Right lobe of liver (tissue), 6 donors: ENCODE data around the gene TENT4B. TPM values are rescaled to one million over a fixed set of nuclear protein-coding genes. Genes with fewer than 3 reads are reported as not detected.
"Not testable (repeated sequence)": the region's sequence is repeated elsewhere in the genome, so short reads cannot be mapped to it uniquely, and the experiment has no call there.

Experiments
- ATAC-seq, 4 donors: fragments of 200-7000 bp; cut with Tn5 transposase; one replicate each; pipeline ENCODE4 v1.9.1; 2020; ENCODE audit warnings: mild to moderate bottlenecking in 4 of 4, moderate library complexity in 4 of 4
- DNase-seq, 3 donors: peaks; one replicate each; pipeline ENCODE4 v3.0.0-alpha.2; 2020
- H3K27ac ChIP-seq, 3 donors: fragments of 200-600 bp; one replicate each; pipeline ENCODE4 v1.8.0; 2022
- H3K27me3 ChIP-seq, 2 donors: fragments of 200-600 bp; one replicate each; pipeline ENCODE4 v1.8.0; 2022
- H3K36me3 ChIP-seq, 4 donors: fragments of 200-600 bp; sonication (generic) in 1 of 4; one replicate each; pipeline versions ENCODE4 v1.5.1 to v1.8.0; 2017 to 2022; ENCODE audit warnings: control low read depth in 1 of 4
- H3K4me1 ChIP-seq, 4 donors: fragments of 200-600 bp; sonication (generic) in 1 of 4; one replicate each; pipeline versions ENCODE4 v1.5.1 to v1.8.0; 2017 to 2022; ENCODE audit warnings: control low read depth in 1 of 4
- H3K4me3 ChIP-seq, 3 donors: fragments of 200-600 bp; one replicate each; pipeline ENCODE4 v1.8.0; 2022
- H3K9me3 ChIP-seq, 4 donors: fragments of 200-600 bp; sonication (generic) in 1 of 4; one replicate each; pipeline versions ENCODE4 v1.5.1 to v1.8.0; 2017 to 2022; ENCODE audit warnings: control low read depth in 1 of 4
- POLR2A ChIP-seq: fragments of 450-650 bp; IDR thresholded peaks from one replicate; pipeline ENCODE4 v1.6.1; 2017; ENCODE audit warnings: antibody characterized with exemption, mild to moderate bottlenecking
- WGBS: methylation state at CpG from one replicate; pipeline ENCODE4 v1.1.6; 2018; ENCODE audit warnings: low coverage, low lambda C conversion rate; ENCODE audit not compliant: insufficient coverage; ENCODE audit errors: missing lambda C conversion rate; 5-methylcytosine and 5-hydroxymethylcytosine counted together
- intact Hi-C, 2 donors: fragments of 100-400 bp; cut with DNase I; formaldehyde crosslinking; loops; one replicate each; pipeline versions ENCODE4 v1.11.2 to v1.14.1; 2022
- total RNA-seq, 6 experiments: library from RNA; depleted of rRNA in 2 of 6; stranded (reverse); fragments of >200 nt in 2 of 6; fragmentation: NEBNext Ultra II Directional in 3 of 6; extraction: Animal tissue kit (Norgen Biotek cat#: 25700) in 3 of 6; gene quantifications; one replicate each; pipeline versions ENCODE4 v1.1.0 to v1.2.4, GENCODE V29; 2016 to 2023
- TF ChIP-seq, protein P1 (sequence below), 4 donors: fragments of 200-600 bp in 3 of 4; fragments of 450-650 bp in 1 of 4; IDR thresholded peaks; one replicate each; pipeline versions ENCODE4 v1.5.1 to v1.8.0; 2016 to 2022; ENCODE audit warnings: antibody characterized with exemption in 4 of 4, mild to moderate bottlenecking in 2 of 4
- donor health status: DM: no; HTN: yes; CAD: no.
- donor health status: DM: no; HTN: no; CAD: no.
- donor health status: DM: no; HTN: no; CAD: no.
- donor health status: DM: no; HTN: yes; CAD: no.
- donor health status: DM: no; HTN: yes; CAD: no.

The TENT4B gene
- total RNA-seq, 6 experiments from 2014 or later: 7.2 to 13.2 (median 9.3) TPM

- intact Hi-C loops: no loop called here
- Histone ChIP-seq H3K36me3 (no peaks in the 10 kb centered on the region), H3K4me3 (no peak overlapping the region), H3K27ac (no peak overlapping the region), H3K9me3 (no peaks in the 10 kb centered on the region), H3K4me1 (peaks cover 0 to 40% (median 7%) of the 10 kb centered on the region in 4 donors), H3K27me3 (no peaks in the 10 kb centered on the region)
- no peak for TF ChIP-seq POLR2A
- TF ChIP-seq, protein P1, sequence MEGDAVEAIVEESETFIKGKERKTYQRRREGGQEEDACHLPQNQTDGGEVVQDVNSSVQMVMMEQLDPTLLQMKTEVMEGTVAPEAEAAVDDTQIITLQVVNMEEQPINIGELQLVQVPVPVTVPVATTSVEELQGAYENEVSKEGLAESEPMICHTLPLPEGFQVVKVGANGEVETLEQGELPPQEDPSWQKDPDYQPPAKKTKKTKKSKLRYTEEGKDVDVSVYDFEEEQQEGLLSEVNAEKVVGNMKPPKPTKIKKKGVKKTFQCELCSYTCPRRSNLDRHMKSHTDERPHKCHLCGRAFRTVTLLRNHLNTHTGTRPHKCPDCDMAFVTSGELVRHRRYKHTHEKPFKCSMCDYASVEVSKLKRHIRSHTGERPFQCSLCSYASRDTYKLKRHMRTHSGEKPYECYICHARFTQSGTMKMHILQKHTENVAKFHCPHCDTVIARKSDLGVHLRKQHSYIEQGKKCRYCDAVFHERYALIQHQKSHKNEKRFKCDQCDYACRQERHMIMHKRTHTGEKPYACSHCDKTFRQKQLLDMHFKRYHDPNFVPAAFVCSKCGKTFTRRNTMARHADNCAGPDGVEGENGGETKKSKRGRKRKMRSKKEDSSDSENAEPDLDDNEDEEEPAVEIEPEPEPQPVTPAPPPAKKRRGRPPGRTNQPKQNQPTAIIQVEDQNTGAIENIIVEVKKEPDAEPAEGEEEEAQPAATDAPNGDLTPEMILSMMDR (IDR thresholded peaks at IDR 0.05): no peak
- 92% methylated on average over 7 of the region's 7 CpGs for WGBS
- ATAC-seq (no peak), DNase-seq (no peak)
These were observed 14.4 kb downstream of the TENT4B start for GRCh38 chr16:50167556-50167955.

- H3K4me1 ChIP-seq: peaks cover 0 to 38% (median 10%) of the 10 kb centered on the region in 4 donors
- DNase-seq: peak in 1 of 3 donors; percentile 31
- peak; percentile 29 to 62 (median 46) for ATAC-seq
- WGBS: 10% methylated on average over 2 of the region's 2 CpGs
- H3K36me3 ChIP-seq: no peaks in the 10 kb centered on the region
- TF ChIP-seq POLR2A: no peak
- no peaks in the 10 kb centered on the region for H3K27me3 ChIP-seq
- no peak overlapping the region for H3K27ac ChIP-seq
- intact Hi-C loops: no loop called here
- H3K9me3 ChIP-seq: no peaks in the 10 kb centered on the region
- no peak overlapping the region for H3K4me3 ChIP-seq
These were observed 16.5 kb downstream of the TENT4B start for GRCh38 chr16:50169555-50170096.

GRCh38 chr16:50171773-50172172, 18.7 kb downstream of the TENT4B start:
- ATAC-seq: peak; percentile 89 to 93 (median 92)
- H3K9me3 ChIP-seq, H3K4me3 ChIP-seq, intact Hi-C loops, H3K27me3 ChIP-seq, H3K36me3 ChIP-seq: not testable (repeated sequence)
- WGBS: 26% methylated on average over 4 of the region's 4 CpGs
- peak; percentile 56 to 72 (median 68) for DNase-seq
- peak overlapping the region in 1 of 3 donors; percentile 19 for H3K27ac ChIP-seq
- peaks cover 0 to 35% (median 10%) of the 10 kb centered on the region in 4 donors for H3K4me1 ChIP-seq

- Histone ChIP-seq H3K4me3 (no peak overlapping the region), H3K9me3 (no peaks in the 10 kb centered on the region), H3K27ac (peak overlapping the region in 1 of 3 donors; percentile 19), H3K36me3 (no peaks in the 10 kb centered on the region), H3K27me3 (no peaks in the 10 kb centered on the region), H3K4me1 (peaks cover 0 to 35% (median 10%) of the 10 kb centered on the region in 4 donors)
- 58% methylated on average over 4 of the region's 4 CpGs for WGBS
- intact Hi-C loops: no loop called here
- DNase-seq (no peak), ATAC-seq (peak in 1 of 4 donors; percentile 15)
- no peak for TF ChIP-seq POLR2A
- TF ChIP-seq, protein P1 (IDR thresholded peaks at IDR 0.05): no peak
These were observed 19.3 kb downstream of the TENT4B start for GRCh38 chr16:50172195-50172922.

DNA sequence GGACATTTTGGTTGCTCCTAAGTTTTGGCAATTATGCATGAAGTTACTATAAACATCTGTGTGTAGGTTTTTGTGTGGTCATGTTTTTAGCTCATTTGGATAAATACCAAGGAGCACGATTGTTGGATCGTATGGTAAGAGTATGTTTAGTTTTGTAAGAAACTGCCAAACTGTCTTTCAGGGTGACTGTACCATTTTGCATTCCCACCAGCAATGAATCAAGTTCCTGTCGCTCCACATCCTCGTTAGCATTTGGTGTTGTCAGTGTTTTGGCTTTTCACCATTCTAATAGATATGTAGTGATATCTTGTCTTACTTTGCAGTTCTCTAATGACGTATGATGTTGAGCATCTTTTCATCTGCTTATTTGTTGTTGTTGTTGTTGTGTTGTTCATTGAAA, 20.2 kb downstream of the TENT4B start:
- no peak for TF ChIP-seq POLR2A
- TF ChIP-seq, protein P1 (IDR thresholded peaks at IDR 0.05): no peak
- H3K9me3 ChIP-seq: no peaks in the 10 kb centered on the region
- 80% methylated on average over 5 of the region's 5 CpGs for WGBS
- ATAC-seq (no peak), DNase-seq (no peak)
- intact Hi-C loops: no loop called here
- H3K4me3 ChIP-seq: no peak overlapping the region
- H3K27ac ChIP-seq: no peak overlapping the region
- no peaks in the 10 kb centered on the region for H3K36me3 ChIP-seq
- H3K27me3 ChIP-seq: no peaks in the 10 kb centered on the region
- peaks cover 0 to 35% (median 11%) of the 10 kb centered on the region in 4 donors for H3K4me1 ChIP-seq
